CD4-positive, alpha-beta T cell treated with Interleukin-4 for 4 hours (primary cell): ENCODE measurements around the gene TIPIN.

ENCODE experiments used
- DNase-seq: peaks from one replicate; pipeline ENCODE4 v3.0.0-alpha.2; 2020

TIPIN gene

GRCh38 chr15:66296186-66296585 lies 60.3 kb downstream of the TIPIN start:
- no peak for DNase-seq

- no peak for DNase-seq
These were observed 61.6 kb downstream of the TIPIN start for GRCh38 chr15:66294932-66295235.

- DNase-seq, result peak; percentile 17
These were observed 62.1 kb downstream of the TIPIN start for GRCh38 chr15:66294157-66294931.

GRCh38 chr15:66293419-66294156 lies 62.9 kb downstream of the TIPIN start, which contains the start of gene DIS3L:
TSS of gene DIS3L (plus strand) at chr15:66293568. CDS start at chr15:66293597, 29 bp downstream.
- DNase-seq, result peak; percentile 60

GRCh38 chr15:66292571-66293418 lies 63.7 kb downstream of the TIPIN start:
- no peak for DNase-seq

GRCh38 chr15:66291816-66292570 lies 64.5 kb downstream of the TIPIN start:
- DNase-seq, result no peak

- no peak for DNase-seq
These were observed 66.0 kb downstream of the TIPIN start for GRCh38 chr15:66290518-66290917.

- no peak for DNase-seq
These were observed 66.5 kb downstream of the TIPIN start for GRCh38 chr15:66290007-66290406.

GRCh38 chr15:66288551-66289185 lies 67.8 kb downstream of the TIPIN start:
- no peak for DNase-seq

- no peak for DNase-seq
These were observed 68.4 kb downstream of the TIPIN start for GRCh38 chr15:66288093-66288492.

- peak; percentile 24 for DNase-seq
These were observed 68.9 kb downstream of the TIPIN start for GRCh38 chr15:66287461-66288057.
